AG04450 (cell line): Measurements from ENCODE around the gene CBX4. TPM values are rescaled to one million over a fixed set of nuclear protein-coding genes. Genes with fewer than 3 reads are reported as not detected.

Source experiments
- CTCF ChIA-PET: fragments of 300-600, 350-600 bp; formaldehyde crosslinking; extraction: SDS; loops from one replicate; lab custom pipeline; 2022; ENCODE audit warnings: antibody characterized with exemption, inconsistent platforms; lab: Charles Lee
- POLR2A ChIA-PET: fragments of 350-600 bp; formaldehyde crosslinking; extraction: SDS; loops from one replicate; lab custom pipeline; 2021; ENCODE audit warnings: antibody characterized with exemption, inconsistent platforms; lab: Yijun Ruan, JAX
- DNase-seq: peaks from one replicate; pipeline ENCODE4 v3.0.0-alpha.2; 2011; ENCODE audit warnings: low read depth, low spot score
- H3K27ac ChIP-seq: one replicate; pipeline ENCODE4 v1.5.1; 2012; ENCODE audit warnings: low read depth, low read length, control low read depth
- H3K27me3 ChIP-seq: one replicate; pipeline ENCODE4 v1.6.0; 2012; ENCODE audit warnings: low read length; ENCODE audit not compliant: control insufficient read depth, insufficient read depth
- H3K4me3 ChIP-seq: 2 replicates; pipeline ENCODE4 v1.5.1; 2011; ENCODE audit warnings: mild to moderate bottlenecking, low read depth, low read length, control low read depth
- H3K9me3 ChIP-seq: 2 replicates; pipeline ENCODE4 v1.5.1; 2012; ENCODE audit warnings: low read length; ENCODE audit not compliant: control insufficient read depth, insufficient read depth
- polyA plus RNA-seq: library from polyadenylated mRNA; depleted of rRNA; stranded (reverse); fragments of >200 nt; gene quantifications from 2 replicates; pipeline ENCODE4 v1.2.3, GENCODE V29; 2011
- TF ChIP-seq, protein P1 (sequence below): IDR thresholded peaks from 2 replicates; pipeline ENCODE4 v1.5.1; 2011; ENCODE audit warnings: low read depth, low read length, control low read depth, inconsistent platforms

Gene CBX4
- polyA plus RNA-seq, 1 experiment: 7.6 TPM

DNA sequence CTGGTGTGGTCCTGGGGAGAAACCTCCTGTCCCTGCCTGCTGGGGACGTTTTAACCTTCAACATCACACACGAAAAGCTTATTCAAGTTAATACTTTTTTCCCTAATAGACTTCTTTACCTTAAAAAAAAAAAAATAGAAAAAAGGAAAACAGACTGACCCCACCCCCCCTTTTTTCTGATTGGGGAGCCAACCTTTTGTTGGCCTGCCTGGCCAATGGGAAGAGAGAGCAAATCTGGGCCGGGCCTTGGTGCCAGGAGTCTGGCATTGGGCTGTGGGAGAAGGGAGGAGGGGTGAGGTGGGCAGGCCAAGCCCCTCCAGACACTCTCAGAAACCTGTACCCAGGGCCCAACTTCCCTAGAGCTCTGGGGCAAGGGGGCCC, 45.3 kb downstream of the CBX4 start:
- peak; percentile 42 for DNase-seq
- POLR2A ChIA-PET: interaction anchor here (1.0 to 2.8 kb wide), 3 partner anchors 46 to 121 kb away, joined by 3 to 20 read pairs (median 5); partner anchors contain the start of gene CBX4
- CTCF ChIA-PET: interaction anchor here (0.9 to 2.0 kb wide), 3 partner anchors 46 to 212 kb away, joined by 3 to 10 read pairs (median 4); partner anchors contain the start of gene CBX4

DNA sequence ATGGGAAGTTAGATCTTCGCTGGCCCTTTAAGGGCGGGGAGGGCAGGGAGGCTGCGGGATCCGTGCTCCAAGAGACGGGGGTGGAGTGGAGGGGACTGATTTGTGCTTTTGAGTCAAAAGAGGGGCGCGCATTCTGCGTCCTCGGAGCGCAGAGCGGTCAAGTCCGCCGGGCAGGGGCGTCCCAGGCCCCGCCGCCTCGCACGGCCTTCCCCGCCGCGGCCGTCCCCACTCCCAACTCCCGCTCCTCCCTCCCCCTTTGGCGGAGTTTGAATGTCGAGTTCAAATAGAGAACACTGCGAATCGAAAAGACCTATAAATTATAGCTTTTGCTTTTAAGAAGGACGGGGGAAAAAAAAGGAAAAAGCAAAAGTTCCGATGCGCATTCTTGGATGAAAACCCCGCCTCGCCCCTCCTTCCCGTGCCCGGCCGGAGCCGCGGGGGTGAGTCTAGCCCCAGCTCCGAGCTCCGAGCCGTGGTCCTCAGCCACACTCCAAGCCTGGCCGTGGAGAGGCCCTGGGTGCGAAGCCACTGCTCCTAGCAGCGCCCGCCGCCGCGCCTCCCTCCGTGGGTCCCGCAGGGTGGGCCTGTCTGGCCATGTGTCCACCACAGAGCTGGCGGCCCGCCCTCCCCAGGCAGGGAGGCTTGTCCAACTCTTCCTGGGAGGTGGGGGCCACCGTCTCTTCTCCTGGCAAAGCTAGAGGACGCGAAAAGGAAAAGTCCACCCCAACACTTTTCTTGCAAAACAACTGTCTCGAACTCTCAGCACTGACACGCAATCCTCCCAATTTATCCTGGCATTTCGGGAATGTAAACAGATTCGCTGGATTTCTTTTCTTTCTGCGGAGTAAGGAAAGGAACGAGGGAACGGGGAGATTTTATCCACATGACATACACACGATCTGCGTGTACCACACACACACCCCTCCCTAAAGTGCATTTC, 46.0 kb downstream of the CBX4 start:
- Histone ChIP-seq H3K27ac (peak overlapping the region; percentile 98), H3K27me3 (peaks cover 44% of the 10 kb centered on the region), H3K4me3 (peak overlapping the region; percentile 59), H3K9me3 (peaks cover 10% of the 10 kb centered on the region; the same call in 1 of the 2 replicates)
- peak; percentile 81 for DNase-seq
- POLR2A ChIA-PET: interaction anchor here (0.7 to 2.8 kb wide), 5 partner anchors 21 to 194 kb away, joined by 3 to 20 read pairs (median 5); partner anchors contain the start of gene CBX4
- TF ChIP-seq, protein P1, sequence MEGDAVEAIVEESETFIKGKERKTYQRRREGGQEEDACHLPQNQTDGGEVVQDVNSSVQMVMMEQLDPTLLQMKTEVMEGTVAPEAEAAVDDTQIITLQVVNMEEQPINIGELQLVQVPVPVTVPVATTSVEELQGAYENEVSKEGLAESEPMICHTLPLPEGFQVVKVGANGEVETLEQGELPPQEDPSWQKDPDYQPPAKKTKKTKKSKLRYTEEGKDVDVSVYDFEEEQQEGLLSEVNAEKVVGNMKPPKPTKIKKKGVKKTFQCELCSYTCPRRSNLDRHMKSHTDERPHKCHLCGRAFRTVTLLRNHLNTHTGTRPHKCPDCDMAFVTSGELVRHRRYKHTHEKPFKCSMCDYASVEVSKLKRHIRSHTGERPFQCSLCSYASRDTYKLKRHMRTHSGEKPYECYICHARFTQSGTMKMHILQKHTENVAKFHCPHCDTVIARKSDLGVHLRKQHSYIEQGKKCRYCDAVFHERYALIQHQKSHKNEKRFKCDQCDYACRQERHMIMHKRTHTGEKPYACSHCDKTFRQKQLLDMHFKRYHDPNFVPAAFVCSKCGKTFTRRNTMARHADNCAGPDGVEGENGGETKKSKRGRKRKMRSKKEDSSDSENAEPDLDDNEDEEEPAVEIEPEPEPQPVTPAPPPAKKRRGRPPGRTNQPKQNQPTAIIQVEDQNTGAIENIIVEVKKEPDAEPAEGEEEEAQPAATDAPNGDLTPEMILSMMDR: no peak
- CTCF ChIA-PET: interaction anchor here (0.6 to 2.0 kb wide), 5 partner anchors 43 to 215 kb away, joined by 3 to 10 read pairs (median 3); partner anchors contain the start of gene CBX4

More for the DNA sequence above, 45.3 kb downstream of the CBX4 start:
- H3K27ac ChIP-seq: peak overlapping the region; percentile 98
- H3K27me3 ChIP-seq: peaks cover 44% of the 10 kb centered on the region
- peak overlapping the region; percentile 59 for H3K4me3 ChIP-seq
- TF ChIP-seq, protein P1: no peak
- H3K9me3 ChIP-seq: peaks cover 10% of the 10 kb centered on the region; the same call in 1 of the 2 replicates

DNA sequence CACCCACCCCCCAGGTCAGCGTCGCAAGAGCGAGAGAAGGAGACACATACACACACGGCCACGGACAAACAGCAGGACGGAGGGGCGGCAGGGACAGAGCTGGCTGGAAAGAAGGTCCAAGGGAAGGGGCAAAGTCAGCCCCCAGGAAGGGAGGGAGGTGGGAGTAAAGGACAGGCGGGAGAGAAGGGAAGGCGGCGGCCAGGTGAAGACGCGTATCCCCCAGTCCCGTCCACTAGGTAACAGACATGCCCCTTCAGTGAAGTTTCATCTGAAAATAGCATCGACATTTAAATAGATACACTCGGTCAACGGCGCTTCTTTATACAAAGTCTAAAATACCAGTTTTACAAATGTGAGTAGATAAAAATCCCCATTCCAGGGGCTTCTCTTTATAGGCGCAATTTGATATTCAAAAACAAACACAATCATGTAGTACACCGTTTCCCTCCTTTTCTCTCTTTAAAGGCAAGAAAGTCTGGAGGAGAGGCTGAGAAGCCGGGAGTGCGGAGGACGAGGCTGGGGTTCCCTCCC, 46.8 kb downstream of the CBX4 start:
- no peak for DNase-seq
- ChIA-PET POLR2A (interaction anchor here (0.7 to 2.8 kb wide), 2 partner anchors 21 to 47 kb away, joined by 3 to 20 read pairs; partner anchors contain the start of gene CBX4), CTCF (interaction anchor here (0.6 to 2.0 kb wide), 3 partner anchors 44 to 215 kb away, joined by 3 to 10 read pairs (median 3); partner anchors contain the start of gene CBX4)
- H3K27ac ChIP-seq: no peak overlapping the region
- TF ChIP-seq, protein P1: no peak
- H3K4me3 ChIP-seq: peak overlapping the region; percentile 59
- H3K27me3 ChIP-seq: peaks cover 44% of the 10 kb centered on the region
- peaks cover 10% of the 10 kb centered on the region; the same call in 1 of the 2 replicates for H3K9me3 ChIP-seq

DNA sequence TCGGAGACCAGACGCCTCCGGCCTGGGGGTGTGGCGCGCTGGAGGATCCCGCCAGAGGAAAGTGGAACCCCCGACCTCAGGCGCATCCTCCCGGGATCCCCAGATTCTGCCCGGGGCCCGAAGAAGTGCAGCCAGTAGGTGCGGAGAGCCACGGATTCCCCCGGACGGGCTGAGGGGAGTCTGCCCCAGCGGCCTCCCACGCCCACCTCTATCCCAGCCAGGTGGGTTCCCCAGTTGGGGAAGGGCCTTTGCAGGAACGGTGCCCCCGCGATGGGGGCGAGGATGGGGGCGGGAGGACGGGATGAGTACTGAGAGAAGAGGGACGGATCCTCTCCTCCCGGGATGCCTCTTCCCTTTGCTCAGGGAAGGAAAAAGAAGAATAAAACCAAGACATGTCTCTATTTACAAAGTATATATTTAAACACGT, 47.5 kb downstream of the CBX4 start:
- CTCF ChIA-PET: no interaction called here
- POLR2A ChIA-PET: no interaction called here

More for the DNA sequence above, 47.5 kb downstream of the CBX4 start:
- Histone ChIP-seq H3K9me3 (peaks cover 10% of the 10 kb centered on the region; the same call in 1 of the 2 replicates), H3K4me3 (no peak overlapping the region), H3K27me3 (peaks cover 49% of the 10 kb centered on the region), H3K27ac (no peak overlapping the region)
- TF ChIP-seq, protein P1: no peak
- no peak for DNase-seq
